Mucosa of descending colon (tissue), 3 donors: ENCODE data around the gene OR5B12. TPM values are rescaled to one million over a fixed set of nuclear protein-coding genes. Genes with fewer than 3 reads are reported as not detected.

ENCODE experiments used
- ATAC-seq: fragments of 200-7000 bp; cut with Tn5 transposase; one replicate; pipeline ENCODE4 v1.9.1; 2020; ENCODE audit warnings: mild to moderate bottlenecking, moderate library complexity
- DNase-seq, 3 donors: peaks; one replicate each; pipeline ENCODE4 v3.0.0-alpha.2; 2020
- H3K36me3 ChIP-seq: fragments of 200-600 bp; one replicate; pipeline ENCODE4 v1.8.0; 2021; ENCODE audit warnings: low read depth, mild to moderate bottlenecking
- H3K4me1 ChIP-seq: fragments of 200-600 bp; one replicate; pipeline ENCODE4 v1.8.0; 2021; ENCODE audit warnings: low read depth, mild to moderate bottlenecking
- H3K4me3 ChIP-seq: fragments of 200-600 bp; one replicate; pipeline ENCODE4 v1.8.0; 2021; ENCODE audit warnings: mild to moderate bottlenecking
- H3K9me3 ChIP-seq: fragments of 200-600 bp; one replicate; pipeline ENCODE4 v1.8.0; 2021; ENCODE audit warnings: mild to moderate bottlenecking
- intact Hi-C, 2 donors: fragments of 100-400 bp; cut with DNase I in 1 of 2; cut with micrococcal nuclease in 1 of 2; formaldehyde crosslinking; loops; one replicate each; pipeline versions ENCODE4 v1.11.0 to v1.11.1; 2022; cut with DNase I, micrococcal nuclease
- total RNA-seq, 3 donors: library from RNA; stranded (reverse); fragmentation: NEBNext Ultra II Directional in 2 of 3; extraction: Animal tissue kit (Norgen Biotek cat#: 25700) in 2 of 3; gene quantifications; one replicate each; pipeline versions ENCODE4 v1.2.1 to v1.2.4, GENCODE V29; 2021 to 2023
- TF ChIP-seq, protein P1 (sequence below): fragments of 200-600 bp; IDR thresholded peaks from one replicate; pipeline ENCODE4 v1.8.0; 2022; ENCODE audit warnings: antibody characterized with exemption, mild to moderate bottlenecking
- donor health status: DM: no; HTN: no; CAD: no; lungs with moderate emphysema.
- donor health status: DM: no; HTN: no; CAD: no.
- donor health status: DM: no; HTN: yes; CAD: no.

The OR5B12 gene
- total RNA-seq, 3 donors from 2014 or later: not detected

DNA sequence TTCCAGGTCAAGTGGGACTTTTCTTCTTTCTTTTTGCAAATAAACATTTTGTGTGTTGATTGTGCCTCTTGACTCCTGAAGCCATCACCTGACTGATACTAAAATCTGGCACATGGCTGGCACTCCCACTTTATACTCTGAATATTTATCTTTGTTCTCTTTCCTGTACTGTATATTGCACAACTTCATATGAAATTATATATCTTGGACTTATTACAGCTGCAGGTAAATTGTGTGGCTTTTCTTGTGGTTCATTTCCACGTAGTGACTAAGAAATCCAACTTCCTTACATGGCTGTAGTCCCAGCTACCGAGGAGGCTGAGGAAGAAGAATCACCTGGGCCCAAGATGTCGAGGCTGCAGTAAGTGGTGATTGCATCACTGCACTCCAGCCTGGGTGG is 23.7 kb upstream of the OR5B12 start:
- Histone ChIP-seq H3K9me3 (peaks cover 4% of the 10 kb centered on the region), H3K4me3 (no peak overlapping the region), H3K36me3 (no peaks in the 10 kb centered on the region), H3K4me1 (no peaks in the 10 kb centered on the region)
- intact Hi-C loops: no loop called here
- TF ChIP-seq, protein P1, sequence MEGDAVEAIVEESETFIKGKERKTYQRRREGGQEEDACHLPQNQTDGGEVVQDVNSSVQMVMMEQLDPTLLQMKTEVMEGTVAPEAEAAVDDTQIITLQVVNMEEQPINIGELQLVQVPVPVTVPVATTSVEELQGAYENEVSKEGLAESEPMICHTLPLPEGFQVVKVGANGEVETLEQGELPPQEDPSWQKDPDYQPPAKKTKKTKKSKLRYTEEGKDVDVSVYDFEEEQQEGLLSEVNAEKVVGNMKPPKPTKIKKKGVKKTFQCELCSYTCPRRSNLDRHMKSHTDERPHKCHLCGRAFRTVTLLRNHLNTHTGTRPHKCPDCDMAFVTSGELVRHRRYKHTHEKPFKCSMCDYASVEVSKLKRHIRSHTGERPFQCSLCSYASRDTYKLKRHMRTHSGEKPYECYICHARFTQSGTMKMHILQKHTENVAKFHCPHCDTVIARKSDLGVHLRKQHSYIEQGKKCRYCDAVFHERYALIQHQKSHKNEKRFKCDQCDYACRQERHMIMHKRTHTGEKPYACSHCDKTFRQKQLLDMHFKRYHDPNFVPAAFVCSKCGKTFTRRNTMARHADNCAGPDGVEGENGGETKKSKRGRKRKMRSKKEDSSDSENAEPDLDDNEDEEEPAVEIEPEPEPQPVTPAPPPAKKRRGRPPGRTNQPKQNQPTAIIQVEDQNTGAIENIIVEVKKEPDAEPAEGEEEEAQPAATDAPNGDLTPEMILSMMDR: no peak
- ATAC-seq (no peak), DNase-seq (no peak)

DNA sequence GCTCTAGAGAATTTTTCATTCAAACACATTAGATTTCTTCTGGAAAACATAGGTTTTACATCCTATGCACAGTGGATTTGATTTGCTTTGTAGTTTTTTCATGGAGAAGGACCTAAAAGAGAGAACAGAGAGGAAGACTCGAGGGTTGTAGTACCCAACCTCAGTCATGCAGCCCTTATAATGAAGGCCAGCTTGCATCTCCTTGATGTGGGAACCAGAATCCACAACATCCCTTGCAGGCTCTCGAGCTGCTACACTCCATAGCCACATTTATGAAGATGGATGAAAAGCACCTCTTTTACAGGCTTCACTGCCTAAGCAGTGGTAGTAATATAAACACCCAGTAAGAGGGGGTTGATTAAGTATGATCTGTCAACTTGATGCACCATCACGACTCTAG is 9.5 kb upstream of the OR5B12 start:
- Histone ChIP-seq H3K36me3 (no peaks in the 10 kb centered on the region), H3K4me1 (no peaks in the 10 kb centered on the region), H3K4me3 (no peak overlapping the region), H3K9me3 (no peaks in the 10 kb centered on the region)
- intact Hi-C loops: no loop called here
- ATAC-seq (no peak), DNase-seq (no peak)
- TF ChIP-seq, protein P1: no peak

DNA sequence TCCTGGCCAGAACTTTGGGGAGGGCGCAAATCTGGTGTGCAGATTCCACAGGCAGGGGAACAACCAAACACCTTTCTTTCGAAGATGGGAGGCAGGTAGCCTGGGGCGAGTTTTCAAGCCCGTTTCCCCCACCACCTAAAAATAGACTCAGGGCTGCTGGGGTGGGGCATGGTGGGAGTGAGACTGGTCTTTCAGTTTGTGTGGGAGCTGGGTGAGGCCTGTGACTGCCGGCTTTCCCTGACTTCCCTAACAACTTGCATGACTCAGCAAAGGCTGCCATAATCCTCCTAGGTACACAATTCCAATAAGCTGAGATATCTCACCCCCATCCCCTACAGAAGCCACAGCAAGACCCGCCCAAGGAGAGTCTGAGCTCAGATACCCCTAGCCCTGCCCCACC is 4.3 kb upstream of the OR5B12 start:
- Histone ChIP-seq H3K36me3 (no peaks in the 10 kb centered on the region), H3K9me3 (no peaks in the 10 kb centered on the region), H3K4me1 (no peaks in the 10 kb centered on the region), H3K4me3 (no peak overlapping the region)
- DNase-seq (no peak), ATAC-seq (no peak)
- TF ChIP-seq, protein P1: no peak
- intact Hi-C loops: no loop called here

DNA sequence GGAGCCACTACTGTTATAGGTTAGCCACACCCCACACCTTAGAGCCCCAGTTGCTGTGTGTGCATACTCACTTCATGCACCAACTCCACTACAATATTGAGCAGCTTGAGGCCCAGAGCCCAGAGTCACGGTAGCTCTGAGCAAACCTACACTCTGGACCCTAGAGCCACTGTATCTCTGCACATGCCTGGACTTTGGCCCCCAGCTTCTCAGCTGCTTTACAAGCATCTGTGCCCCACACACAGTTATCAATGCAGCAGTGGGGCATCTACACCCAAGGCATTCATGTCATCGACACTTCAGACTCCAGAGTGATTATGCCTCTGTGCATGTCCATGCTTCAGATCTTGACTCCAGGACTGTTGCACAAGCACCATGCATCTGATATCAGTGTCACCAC is 2.3 kb upstream of the OR5B12 start:
- TF ChIP-seq, protein P1: no peak
- Histone ChIP-seq H3K9me3 (no peaks in the 10 kb centered on the region), H3K4me1 (no peaks in the 10 kb centered on the region), H3K36me3 (no peaks in the 10 kb centered on the region), H3K4me3 (no peak overlapping the region)
- ATAC-seq (no peak), DNase-seq (no peak)
- intact Hi-C loops: no loop called here

DNA sequence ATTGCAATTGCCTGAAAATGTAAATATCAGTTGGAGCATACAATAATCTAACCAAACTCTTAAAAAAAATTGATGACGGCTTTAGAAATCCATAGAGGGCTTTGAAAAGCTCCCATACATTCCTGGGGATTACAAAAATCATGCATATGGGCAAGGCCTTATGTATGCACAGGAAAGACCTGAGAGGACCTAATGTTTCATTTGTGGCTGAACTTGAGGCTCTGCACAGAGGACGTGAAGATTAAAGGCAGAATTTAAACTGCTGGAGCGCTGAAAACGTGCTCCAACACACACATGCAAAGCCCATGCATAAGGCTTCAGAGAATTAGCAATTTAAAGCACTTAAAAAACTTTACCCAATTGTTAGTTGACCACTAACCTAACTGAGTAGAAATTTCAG is 3.5 kb downstream of the OR5B12 start:
- TF ChIP-seq, protein P1: no peak
- no peaks in the 10 kb centered on the region for H3K36me3 ChIP-seq
- no peak overlapping the region for H3K4me3 ChIP-seq
- intact Hi-C loops: no loop called here
- DNase-seq: no peak
- no peaks in the 10 kb centered on the region for H3K4me1 ChIP-seq
- no peaks in the 10 kb centered on the region for H3K9me3 ChIP-seq
- no peak for ATAC-seq

DNA sequence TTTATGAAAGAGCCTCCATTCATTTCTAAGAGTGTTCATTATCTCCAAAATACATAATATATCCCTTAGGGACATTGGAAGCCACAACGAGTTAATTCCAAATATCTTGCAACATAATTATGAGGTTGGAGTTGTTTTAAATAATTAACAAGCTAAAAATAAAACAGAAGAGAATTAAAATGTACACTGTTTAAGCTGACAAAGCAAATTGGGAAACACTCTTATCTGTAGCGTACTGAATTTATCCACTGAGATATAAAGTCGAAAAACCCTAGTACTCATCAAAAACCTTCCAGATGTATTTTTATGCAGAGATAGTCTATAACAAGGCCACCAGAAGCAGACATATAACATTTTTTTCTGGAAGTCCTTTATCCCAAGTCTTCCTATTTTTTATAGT is 7.8 kb downstream of the OR5B12 start:
- DNase-seq (no peak), ATAC-seq (no peak)
- Histone ChIP-seq H3K4me1 (no peaks in the 10 kb centered on the region), H3K9me3 (no peaks in the 10 kb centered on the region), H3K36me3 (no peaks in the 10 kb centered on the region), H3K4me3 (no peak overlapping the region)
- intact Hi-C loops: no loop called here
- TF ChIP-seq, protein P1: no peak
